GM18526 (cell line): Measurements from ENCODE around the gene TEX52.

Experiments
- POLR2A ChIP-seq: IDR thresholded peaks from 3 replicates; pipeline ENCODE4 v1.6.1; 2011; ENCODE audit not compliant: insufficient read length; ENCODE audit errors: extremely low read depth

TEX52 gene

GRCh38 chr12:2877047-2877952 is 20.5 kb upstream of the TEX52 start, which contains the start of the genes FOXM1 and RHNO1:
FOXM1 (minus strand) TSS chr12:2877174; CDS start chr12:2874478, 2,696 bp downstream.
RHNO1 (plus strand) TSS chr12:2877223; CDS start chr12:2885367, 8,144 bp downstream.
- TF ChIP-seq POLR2A = peak; percentile 82

- TF ChIP-seq POLR2A = no peak
Measured at GRCh38 chr12:2876431-2877046, 19.7 kb upstream of the TEX52 start.

- TF ChIP-seq POLR2A = no peak
Measured at GRCh38 chr12:2864198-2864597, 7.4 kb upstream of the TEX52 start.

GRCh38 chr12:2862876-2863275 is 6.0 kb upstream of the TEX52 start:
- no peak for TF ChIP-seq POLR2A

- no peak for TF ChIP-seq POLR2A
Measured at GRCh38 chr12:2860170-2860569, 3.3 kb upstream of the TEX52 start.

GRCh38 chr12:2858944-2859421 is 2.1 kb upstream of the TEX52 start:
- no peak for TF ChIP-seq POLR2A

GRCh38 chr12:2858334-2858733 is 1.5 kb upstream of the TEX52 start:
- TF ChIP-seq POLR2A = no peak

GRCh38 chr12:2857576-2857975 is 737 bp upstream of the TEX52 start:
- TF ChIP-seq POLR2A = no peak

GRCh38 chr12:2856051-2856450 is 788 bp downstream of the TEX52 start:
- TF ChIP-seq POLR2A = no peak

GRCh38 chr12:2855546-2855945 is 1.3 kb downstream of the TEX52 start:
- TF ChIP-seq POLR2A = no peak

GRCh38 chr12:2854669-2855453 is 2.0 kb downstream of the TEX52 start:
- no peak for TF ChIP-seq POLR2A

GRCh38 chr12:2853626-2854025 is 3.2 kb downstream of the TEX52 start:
- TF ChIP-seq POLR2A = no peak

- no peak for TF ChIP-seq POLR2A
Measured at GRCh38 chr12:2851931-2852330, 4.9 kb downstream of the TEX52 start.

GRCh38 chr12:2845280-2845679 is 11.6 kb downstream of the TEX52 start:
- no peak for TF ChIP-seq POLR2A

GRCh38 chr12:2844786-2845185 is 12.1 kb downstream of the TEX52 start:
- TF ChIP-seq POLR2A = no peak
